Measurements from ENCODE around the gene RAP1GDS1. TPM values are rescaled to one million over a fixed set of nuclear protein-coding genes. Genes with fewer than 3 reads are reported as not detected.
A peak's percentile ranks its signal among the peaks of the same experiment; 100 is the strongest.

The RAP1GDS1 gene
- total and polyA plus RNA-seq, 2 of the 4 experiments (the other 2 are of a cell fraction): 29.0 to 85.1 TPM

GRCh38 chr4:98284640-98285046 is 23.5 kb downstream of the RAP1GDS1 start:
- H2BK20ac ChIP-seq (ENCODE audit: low read depth, low read length): no peak overlapping the region
- H2BK5ac ChIP-seq (ENCODE audit: low read depth, low read length, poor library complexity, severe bottlenecking): peak overlapping the region; percentile 17
- H2AFZ ChIP-seq (replicated peaks; ENCODE audit: low read length, poor library complexity): no peak overlapping the region
- ATAC-seq (ENCODE audit: low read depth): no peak
- dilution Hi-C loops (cut with HindIII; ENCODE audit: low sequenced_read_pairs, unreplicated experiment): no loop called here
- no peak overlapping the region for H2BK15ac ChIP-seq (ENCODE audit: low read depth, low read length)
- H3K79me1 ChIP-seq (ENCODE audit: low read depth in 1 of 2, low read length in 2 of 2): peaks cover 9 to 24% of the 10 kb centered on the region in 2 experiments; a peak in 3 of 4 replicates
- POLR2A ChIA-PET (ENCODE audit: unreplicated experiment): no interaction called here
- TF ChIP-seq RFX5 (IDR thresholded peaks at IDR 0.05; ENCODE audit: low read depth, low read length): no peak
- H3K23ac ChIP-seq (ENCODE audit: low read depth, low read length): no peak overlapping the region; the same call in 1 of the 2 replicates
- H3K18ac ChIP-seq (ENCODE audit: low read depth, low read length): no peak overlapping the region
- H3K4me2 ChIP-seq (ENCODE audit: low read depth, low read length): no peak overlapping the region
- no peak overlapping the region for H3K14ac ChIP-seq (replicated peaks; ENCODE audit: low read depth, low read length)
- peaks cover 5% of the 10 kb centered on the region; the same call in 1 of the 2 replicates for H4K20me1 ChIP-seq (ENCODE audit: insufficient read depth, low read length)
- H4K5ac ChIP-seq (ENCODE audit: low read depth, low read length): no peak overlapping the region
- no peaks in the 10 kb centered on the region for H3K4me1 ChIP-seq (ENCODE audit: control insufficient read depth, insufficient read depth, low read length)
- CTCF ChIA-PET: no interaction called here
- H2AK9ac ChIP-seq (replicated peaks; ENCODE audit: low read depth, low read length, poor library complexity): no peak overlapping the region
- H3K4ac ChIP-seq (ENCODE audit: low read depth, low read length): peak overlapping the region; percentile 26; the same call in 1 of the 2 replicates
- H3K9me1 ChIP-seq (ENCODE audit: insufficient read depth, low read length): peaks cover 8% of the 10 kb centered on the region; the same call in 1 of the 2 replicates
- no peak overlapping the region for H2BK120ac ChIP-seq (ENCODE audit: low read depth, low read length)
- BruUV-seq (replicated peaks): no TSS peak
- H2AK5ac ChIP-seq (ENCODE audit: low read depth, low read length): no peak overlapping the region
- no peak overlapping the region for H3K9ac ChIP-seq (ENCODE audit: low read depth, low read length)
- DNase-seq: peak; percentile 34
- no peak overlapping the region for H3K56ac ChIP-seq (ENCODE audit: extremely low read depth, insufficient read depth, low read length)
- H3K27me3 ChIP-seq (ENCODE audit: control insufficient read depth, insufficient read depth, low read length): no peaks in the 10 kb centered on the region
- no CpG with 5 or more reads among the region's 3 CpGs for WGBS, 2 experiments (ENCODE audit: extremely low coverage in 2 of 2, insufficient read length in 1 of 2)
- H4K8ac ChIP-seq (ENCODE audit: low read depth in 2 of 2, low read length in 2 of 2): no peak overlapping the region
- in situ Hi-C loops (cut with MboI; ENCODE audit: low sequenced_read_pairs): no loop called here
- H3K36me3 ChIP-seq (ENCODE audit: control insufficient read depth, insufficient read depth, low read length): no peaks in the 10 kb centered on the region
- intact Hi-C loops (cut with micrococcal nuclease): no loop called here
- H3K27ac ChIP-seq (ENCODE audit: insufficient read depth, low read length): no peak overlapping the region
- no peaks in the 10 kb centered on the region for H3K9me3 ChIP-seq (ENCODE audit: control insufficient read depth, insufficient read depth, low read length)
- H3K4me3 ChIP-seq (ENCODE audit: insufficient read depth, low read depth, low read length): no peak overlapping the region
- no peak overlapping the region for H4K91ac ChIP-seq (ENCODE audit: insufficient read depth, low read depth, low read length)

Measured in IMR-90 (cell line).